Cardiac fibroblast (primary cell): ENCODE results near the gene PEX16.

Experiments
- DNase-seq, 2 donors: peaks; one replicate each; pipeline versions ENCODE4 v3.0.0 to v3.0.0-alpha.2; 2010; ENCODE audit warnings: low read depth in 2 of 2
- H3K4me3 ChIP-seq, 2 donors: replicated peaks in 1 of 2; 1 replicate in 1 of 2; 2 replicates in 1 of 2; pipeline ENCODE4 v1.5.1; 2011; ENCODE audit warnings: low read depth in 2 of 2, low read length in 2 of 2, mild to moderate bottlenecking in 2 of 2, moderate library complexity in 1 of 2
- CTCF ChIP-seq: IDR thresholded peaks from one replicate; pipeline ENCODE4 v1.5.1; 2011; ENCODE audit warnings: low read depth, mild to moderate bottlenecking, low read length, inconsistent platforms

PEX16 gene

GRCh38 chr11:45927332-45927683 lies 9.6 kb upstream of the PEX16 start:
- DNase-seq, result no peak
- TF ChIP-seq CTCF, result no peak

GRCh38 chr11:45926536-45927331 lies 9.1 kb upstream of the PEX16 start:
- no peak overlapping the region for H3K4me3 ChIP-seq
- no peak for DNase-seq
- TF ChIP-seq CTCF, result no peak

More at GRCh38 chr11:45927332-45927683, 9.6 kb upstream of the PEX16 start:
- no peak overlapping the region for H3K4me3 ChIP-seq

- TF ChIP-seq CTCF, result no peak
- no peak for DNase-seq
- H3K4me3 ChIP-seq, result no peak overlapping the region
These were observed 8.3 kb upstream of the PEX16 start for GRCh38 chr11:45926001-45926401.

- DNase-seq, result no peak
- TF ChIP-seq CTCF, result no peak
- no peak overlapping the region for H3K4me3 ChIP-seq
These were observed 7.9 kb upstream of the PEX16 start for GRCh38 chr11:45925550-45925949.

- no peak overlapping the region for H3K4me3 ChIP-seq
- no peak for DNase-seq
- TF ChIP-seq CTCF, result no peak
These were observed 7.2 kb upstream of the PEX16 start for GRCh38 chr11:45924927-45925326.

- DNase-seq, result no peak
- H3K4me3 ChIP-seq, result no peak overlapping the region
- TF ChIP-seq CTCF, result no peak
These were observed 6.6 kb upstream of the PEX16 start for GRCh38 chr11:45924036-45924915.
